ENCODE measurements around the gene PLCH2. TPM values are rescaled to one million over a fixed set of nuclear protein-coding genes. Genes with fewer than 3 reads are reported as not detected.

The PLCH2 gene
- total and polyA plus RNA-seq, 2 donors (not counting 3 experiments of a cell fraction or from before 2014, with no cell fraction given): 0.19 to 0.31 TPM

- Histone ChIP-seq H4K20me1 (replicated peaks; ENCODE audit: control insufficient read depth, extremely low read depth, insufficient read depth, low read length) (no peaks in the 10 kb centered on the region), H3K9me3 (replicated peaks; ENCODE audit: control insufficient read depth, insufficient read depth, low read length) (no peaks in the 10 kb centered on the region), H3K36me3 (ENCODE audit: control insufficient read depth in 2 of 2, extremely low read depth in 1 of 2, insufficient read depth in 2 of 2, low read length in 2 of 2) (no peaks in the 10 kb centered on the region), H3K27me3 (ENCODE audit: control insufficient read depth in 2 of 2, insufficient read depth in 2 of 2, low read length in 2 of 2) (no peaks in the 10 kb centered on the region), H3K9me1 (replicated peaks; ENCODE audit: control insufficient read depth, extremely low read depth, insufficient read depth, low read length) (no peaks in the 10 kb centered on the region), H3K4me3 (replicated peaks in 1 of 3; ENCODE audit: insufficient read depth in 1 of 3, low read depth in 1 of 3, low read length in 3 of 3) (no peak overlapping the region), H3K79me2 (ENCODE audit: control insufficient read depth, insufficient read depth, low read length) (no peaks in the 10 kb centered on the region), H3K4me2 (ENCODE audit: insufficient read depth, low read length) (no peak overlapping the region), H3K27ac (ENCODE audit: insufficient read depth, low read depth, low read length) (no peak overlapping the region), H2AFZ (ENCODE audit: low read depth, low read length) (no peak overlapping the region), H3K9ac (replicated peaks; ENCODE audit: extremely low read depth, insufficient read depth, low read length) (no peak overlapping the region), H3K4me1 (ENCODE audit: control insufficient read depth, extremely low read depth, insufficient read depth, low read length) (no peaks in the 10 kb centered on the region)
- TF ChIP-seq GATA2 (IDR thresholded peaks at IDR 0.05; ENCODE audit: insufficient read depth, insufficient read length, low read depth, low read length): no peak
- TF ChIP-seq JUN (IDR thresholded peaks at IDR 0.05; ENCODE audit: borderline replicate concordance, insufficient read depth, insufficient read length, low read depth): no peak
- no peak for TF ChIP-seq POLR2A (IDR thresholded peaks at IDR 0.05; ENCODE audit: low read depth, low read length)
- TF ChIP-seq MYC (IDR thresholded peaks at IDR 0.05; ENCODE audit: low read depth, low read length): no peak
- TF ChIP-seq CTCF (IDR thresholded peaks at IDR 0.05; ENCODE audit: extremely low read depth in 1 of 2, insufficient read depth in 1 of 2, low read depth in 1 of 2, low read length in 2 of 2): no peak
- TF ChIP-seq FOS (IDR thresholded peaks at IDR 0.05; ENCODE audit: borderline replicate concordance, insufficient read depth, low read length): no peak
- no peak for TF ChIP-seq POLR2AphosphoS5 (IDR thresholded peaks at IDR 0.05; ENCODE audit: insufficient read depth, low read depth, low read length)
- no peak for TF ChIP-seq EZH2 (IDR thresholded peaks at IDR 0.05; ENCODE audit: borderline replicate concordance, low read depth, low read length, severe bottlenecking)
- no peak for TF ChIP-seq MAX (IDR thresholded peaks at IDR 0.05; ENCODE audit: insufficient read depth, insufficient read length)
- FAIRE-seq (no peak), DNase-seq (ENCODE audit: low read depth, low spot score) (no peak)
- intact Hi-C loops (cut with micrococcal nuclease): no loop called here
- no TSS peak for BruUV-seq (replicated peaks)
- CTCF ChIA-PET: no interaction called here
- POLR2A ChIA-PET: no interaction called here
- dilution Hi-C loops (cut with MboI; ENCODE audit: extremely low pct_ligation_motif_present, low sequenced_read_pairs): no loop called here
Observed at GRCh38 chr1:2469103-2469940, 6.8 kb upstream of the PLCH2 start.

Data from endothelial cell of umbilical vein (primary cell).